ENCODE measurements around the gene CALML3.

DNA sequence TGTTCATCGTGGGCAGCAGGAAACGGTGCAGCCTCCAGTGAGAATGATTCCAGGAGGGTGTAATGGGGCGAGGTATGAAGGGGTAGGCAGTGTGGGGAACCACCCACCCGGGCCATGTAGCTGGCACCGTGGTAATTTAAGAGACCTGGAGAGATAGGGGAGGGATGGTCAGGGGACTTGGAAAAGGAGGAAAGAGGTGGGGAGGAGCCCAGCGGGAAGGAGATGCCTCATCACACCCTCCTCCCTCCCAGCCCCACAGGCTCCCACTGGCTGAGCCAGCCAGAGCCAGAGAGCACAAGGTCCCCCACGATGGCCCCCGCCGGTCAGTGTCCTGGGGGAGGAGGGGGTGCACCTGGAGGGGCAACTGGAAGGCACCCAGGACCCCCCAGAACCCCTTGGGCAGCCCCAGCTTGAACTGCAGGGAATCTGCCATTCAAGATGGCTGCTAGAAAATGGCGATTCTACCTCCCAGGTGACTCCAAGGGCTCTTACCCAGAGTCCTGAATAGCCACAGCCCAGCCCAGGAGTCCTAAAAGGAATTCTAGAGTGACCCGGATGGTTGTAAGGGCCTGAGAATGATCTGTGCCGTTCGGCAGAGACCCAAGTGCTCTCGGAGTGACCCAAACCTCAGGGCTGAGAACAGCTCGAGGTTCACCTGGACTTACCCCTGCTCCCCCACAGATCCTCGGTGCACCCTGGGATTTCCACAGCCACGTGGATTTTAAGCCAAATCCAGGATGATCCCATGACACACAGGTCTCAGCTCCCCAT, 28.8 kb downstream of the CALML3 start:
- no peak for TF ChIP-seq RAD21 (conservative IDR thresholded peaks at IDR 0.05)
- TF ChIP-seq, protein P1, sequence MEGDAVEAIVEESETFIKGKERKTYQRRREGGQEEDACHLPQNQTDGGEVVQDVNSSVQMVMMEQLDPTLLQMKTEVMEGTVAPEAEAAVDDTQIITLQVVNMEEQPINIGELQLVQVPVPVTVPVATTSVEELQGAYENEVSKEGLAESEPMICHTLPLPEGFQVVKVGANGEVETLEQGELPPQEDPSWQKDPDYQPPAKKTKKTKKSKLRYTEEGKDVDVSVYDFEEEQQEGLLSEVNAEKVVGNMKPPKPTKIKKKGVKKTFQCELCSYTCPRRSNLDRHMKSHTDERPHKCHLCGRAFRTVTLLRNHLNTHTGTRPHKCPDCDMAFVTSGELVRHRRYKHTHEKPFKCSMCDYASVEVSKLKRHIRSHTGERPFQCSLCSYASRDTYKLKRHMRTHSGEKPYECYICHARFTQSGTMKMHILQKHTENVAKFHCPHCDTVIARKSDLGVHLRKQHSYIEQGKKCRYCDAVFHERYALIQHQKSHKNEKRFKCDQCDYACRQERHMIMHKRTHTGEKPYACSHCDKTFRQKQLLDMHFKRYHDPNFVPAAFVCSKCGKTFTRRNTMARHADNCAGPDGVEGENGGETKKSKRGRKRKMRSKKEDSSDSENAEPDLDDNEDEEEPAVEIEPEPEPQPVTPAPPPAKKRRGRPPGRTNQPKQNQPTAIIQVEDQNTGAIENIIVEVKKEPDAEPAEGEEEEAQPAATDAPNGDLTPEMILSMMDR (IDR thresholded peaks at IDR 0.05; ENCODE audit: poor library complexity, severe bottlenecking), result no peak
- no peak for TF ChIP-seq EZH2 (IDR thresholded peaks at IDR 0.05; ENCODE audit: borderline replicate concordance, insufficient read depth, low read length, poor library complexity, severe bottlenecking)
- TF ChIP-seq POLR2AphosphoS5 (IDR thresholded peaks at IDR 0.05), result no peak
- TF ChIP-seq EP300 (conservative IDR thresholded peaks at IDR 0.05; ENCODE audit: poor library complexity, severe bottlenecking), result no peak
- TF ChIP-seq, protein P2, sequence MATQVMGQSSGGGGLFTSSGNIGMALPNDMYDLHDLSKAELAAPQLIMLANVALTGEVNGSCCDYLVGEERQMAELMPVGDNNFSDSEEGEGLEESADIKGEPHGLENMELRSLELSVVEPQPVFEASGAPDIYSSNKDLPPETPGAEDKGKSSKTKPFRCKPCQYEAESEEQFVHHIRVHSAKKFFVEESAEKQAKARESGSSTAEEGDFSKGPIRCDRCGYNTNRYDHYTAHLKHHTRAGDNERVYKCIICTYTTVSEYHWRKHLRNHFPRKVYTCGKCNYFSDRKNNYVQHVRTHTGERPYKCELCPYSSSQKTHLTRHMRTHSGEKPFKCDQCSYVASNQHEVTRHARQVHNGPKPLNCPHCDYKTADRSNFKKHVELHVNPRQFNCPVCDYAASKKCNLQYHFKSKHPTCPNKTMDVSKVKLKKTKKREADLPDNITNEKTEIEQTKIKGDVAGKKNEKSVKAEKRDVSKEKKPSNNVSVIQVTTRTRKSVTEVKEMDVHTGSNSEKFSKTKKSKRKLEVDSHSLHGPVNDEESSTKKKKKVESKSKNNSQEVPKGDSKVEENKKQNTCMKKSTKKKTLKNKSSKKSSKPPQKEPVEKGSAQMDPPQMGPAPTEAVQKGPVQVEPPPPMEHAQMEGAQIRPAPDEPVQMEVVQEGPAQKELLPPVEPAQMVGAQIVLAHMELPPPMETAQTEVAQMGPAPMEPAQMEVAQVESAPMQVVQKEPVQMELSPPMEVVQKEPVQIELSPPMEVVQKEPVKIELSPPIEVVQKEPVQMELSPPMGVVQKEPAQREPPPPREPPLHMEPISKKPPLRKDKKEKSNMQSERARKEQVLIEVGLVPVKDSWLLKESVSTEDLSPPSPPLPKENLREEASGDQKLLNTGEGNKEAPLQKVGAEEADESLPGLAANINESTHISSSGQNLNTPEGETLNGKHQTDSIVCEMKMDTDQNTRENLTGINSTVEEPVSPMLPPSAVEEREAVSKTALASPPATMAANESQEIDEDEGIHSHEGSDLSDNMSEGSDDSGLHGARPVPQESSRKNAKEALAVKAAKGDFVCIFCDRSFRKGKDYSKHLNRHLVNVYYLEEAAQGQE (IDR thresholded peaks at IDR 0.05; ENCODE audit: borderline replicate concordance), result no peak
- TF ChIP-seq TAF1 (IDR thresholded peaks at IDR 0.05; ENCODE audit: low read depth), result no peak
- TF ChIP-seq MXI1 (conservative IDR thresholded peaks at IDR 0.05; ENCODE audit: poor library complexity, severe bottlenecking), result no peak

Data from neural cell (in vitro differentiated cells).